Stomach (tissue), 4 donors: ENCODE data around the gene CAPN15.

ENCODE experiments used
- POLR2A ChIP-seq, 4 donors: fragments of 450-650 bp; IDR thresholded peaks; one replicate each; pipeline ENCODE4 v1.6.1; 2016; ENCODE audit warnings: antibody characterized with exemption in 4 of 4, control low read depth in 2 of 4, mild to moderate bottlenecking in 1 of 4, moderate library complexity in 1 of 4
- POLR2AphosphoS5 ChIP-seq, 3 donors: sonication (generic); formaldehyde crosslinking; IDR thresholded peaks; one replicate each; pipeline ENCODE4 v1.6.1; 2016; ENCODE audit warnings: antibody characterized with exemption in 3 of 3
- TF ChIP-seq, protein P1 (sequence below), 7 experiments: fragments of 450-650 bp in 4 of 7; fragments of 200-600 bp in 3 of 7; sonication (generic) in 3 of 7; IDR thresholded peaks; one replicate each; pipeline ENCODE4 v1.5.1; 2016 to 2019; ENCODE audit warnings: antibody characterized with exemption in 7 of 7, control low read depth in 2 of 7, mild to moderate bottlenecking in 1 of 7

DNA sequence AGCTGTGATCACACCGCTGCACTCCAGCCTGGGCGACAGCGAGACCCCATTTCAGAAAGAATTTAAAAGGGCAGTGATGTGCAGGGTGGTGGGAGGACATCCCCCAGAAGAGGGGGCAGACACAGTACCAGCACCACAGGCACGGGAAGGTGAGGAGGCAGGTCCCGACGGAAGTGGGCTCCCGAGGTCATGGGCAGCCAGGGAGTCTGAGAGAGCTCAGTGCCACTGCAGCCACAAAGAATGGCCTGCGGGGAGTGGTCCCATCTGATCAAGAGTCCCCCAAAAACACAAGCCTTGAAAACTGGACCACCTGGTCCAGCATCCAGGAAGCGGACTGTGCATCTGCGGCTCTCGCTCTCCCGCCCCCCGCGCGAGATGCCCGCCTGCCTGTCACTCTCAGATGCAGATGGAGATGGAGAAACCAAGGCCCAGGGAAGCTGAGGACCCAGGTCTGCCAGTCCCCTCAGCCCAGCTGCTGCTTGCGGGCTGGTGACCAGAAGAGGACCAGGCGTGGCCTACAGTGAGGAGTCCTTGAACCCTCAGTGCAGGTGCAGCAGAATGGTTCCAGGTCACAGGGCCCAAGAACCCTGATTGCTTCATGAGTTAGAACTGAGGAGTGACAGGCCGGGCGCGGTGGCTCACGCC, 4.3 kb upstream of the CAPN15 start:
- TF ChIP-seq, protein P1, sequence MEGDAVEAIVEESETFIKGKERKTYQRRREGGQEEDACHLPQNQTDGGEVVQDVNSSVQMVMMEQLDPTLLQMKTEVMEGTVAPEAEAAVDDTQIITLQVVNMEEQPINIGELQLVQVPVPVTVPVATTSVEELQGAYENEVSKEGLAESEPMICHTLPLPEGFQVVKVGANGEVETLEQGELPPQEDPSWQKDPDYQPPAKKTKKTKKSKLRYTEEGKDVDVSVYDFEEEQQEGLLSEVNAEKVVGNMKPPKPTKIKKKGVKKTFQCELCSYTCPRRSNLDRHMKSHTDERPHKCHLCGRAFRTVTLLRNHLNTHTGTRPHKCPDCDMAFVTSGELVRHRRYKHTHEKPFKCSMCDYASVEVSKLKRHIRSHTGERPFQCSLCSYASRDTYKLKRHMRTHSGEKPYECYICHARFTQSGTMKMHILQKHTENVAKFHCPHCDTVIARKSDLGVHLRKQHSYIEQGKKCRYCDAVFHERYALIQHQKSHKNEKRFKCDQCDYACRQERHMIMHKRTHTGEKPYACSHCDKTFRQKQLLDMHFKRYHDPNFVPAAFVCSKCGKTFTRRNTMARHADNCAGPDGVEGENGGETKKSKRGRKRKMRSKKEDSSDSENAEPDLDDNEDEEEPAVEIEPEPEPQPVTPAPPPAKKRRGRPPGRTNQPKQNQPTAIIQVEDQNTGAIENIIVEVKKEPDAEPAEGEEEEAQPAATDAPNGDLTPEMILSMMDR (IDR thresholded peaks at IDR 0.05): no peak
- no peak for TF ChIP-seq POLR2A (IDR thresholded peaks at IDR 0.05)
- TF ChIP-seq POLR2AphosphoS5 (IDR thresholded peaks at IDR 0.05): no peak
